Omental fat pad (tissue), 4 donors: ENCODE results near the gene PAQR5. TPM values are rescaled to one million over a fixed set of nuclear protein-coding genes. Genes with fewer than 3 reads are reported as not detected.
A peak's percentile ranks its signal among the peaks of the same experiment; 100 is the strongest.

Experiments
- ATAC-seq: fragments of 150-250 bp; one replicate; pipeline ENCODE4 v1.9.1; 2016; ENCODE audit warnings: mild to moderate bottlenecking, moderate library complexity; ENCODE audit not compliant: low FRiP score
- DNase-seq: peaks from one replicate; pipeline ENCODE4 v3.0.0-alpha.2; 2019; ENCODE audit warnings: low spot score
- total RNA-seq, 4 donors: library from RNA; depleted of rRNA; stranded (reverse); fragments of >200 nt; gene quantifications; one replicate each; pipeline ENCODE4 v1.1.0, GENCODE V29; 2016
- TF ChIP-seq, protein P1 (sequence below), 3 donors: fragments of 450-650 bp; IDR thresholded peaks; one replicate each; pipeline ENCODE4 v1.5.1; 2016 to 2017; ENCODE audit warnings: antibody characterized with exemption in 3 of 3, mild to moderate bottlenecking in 3 of 3, moderate library complexity in 2 of 3

PAQR5 gene
- total RNA-seq, 4 donors from 2014 or later: 0.47 to 11.9 (median 0.86) TPM

DNA sequence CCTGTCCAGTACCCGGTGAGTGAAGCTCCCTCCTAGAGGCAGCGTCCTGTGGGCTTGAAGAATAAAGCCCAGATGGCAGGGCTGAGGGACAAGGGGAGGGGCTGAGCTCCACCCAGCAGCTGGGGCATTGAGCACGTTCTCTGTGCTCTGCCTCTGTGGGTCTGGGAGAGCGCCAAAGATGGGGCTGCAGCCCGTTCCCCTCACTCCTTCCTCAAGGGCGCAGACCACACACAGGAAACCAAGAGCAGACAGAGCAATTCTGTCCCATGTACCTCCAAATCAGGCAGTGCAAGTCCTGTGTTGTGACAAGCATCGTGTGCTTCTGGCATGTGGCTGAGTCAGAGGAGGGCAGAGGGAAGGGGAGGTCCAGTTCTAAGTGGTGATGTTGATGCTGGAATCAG lies 99.8 kb downstream of the PAQR5 start:
- TF ChIP-seq, protein P1, sequence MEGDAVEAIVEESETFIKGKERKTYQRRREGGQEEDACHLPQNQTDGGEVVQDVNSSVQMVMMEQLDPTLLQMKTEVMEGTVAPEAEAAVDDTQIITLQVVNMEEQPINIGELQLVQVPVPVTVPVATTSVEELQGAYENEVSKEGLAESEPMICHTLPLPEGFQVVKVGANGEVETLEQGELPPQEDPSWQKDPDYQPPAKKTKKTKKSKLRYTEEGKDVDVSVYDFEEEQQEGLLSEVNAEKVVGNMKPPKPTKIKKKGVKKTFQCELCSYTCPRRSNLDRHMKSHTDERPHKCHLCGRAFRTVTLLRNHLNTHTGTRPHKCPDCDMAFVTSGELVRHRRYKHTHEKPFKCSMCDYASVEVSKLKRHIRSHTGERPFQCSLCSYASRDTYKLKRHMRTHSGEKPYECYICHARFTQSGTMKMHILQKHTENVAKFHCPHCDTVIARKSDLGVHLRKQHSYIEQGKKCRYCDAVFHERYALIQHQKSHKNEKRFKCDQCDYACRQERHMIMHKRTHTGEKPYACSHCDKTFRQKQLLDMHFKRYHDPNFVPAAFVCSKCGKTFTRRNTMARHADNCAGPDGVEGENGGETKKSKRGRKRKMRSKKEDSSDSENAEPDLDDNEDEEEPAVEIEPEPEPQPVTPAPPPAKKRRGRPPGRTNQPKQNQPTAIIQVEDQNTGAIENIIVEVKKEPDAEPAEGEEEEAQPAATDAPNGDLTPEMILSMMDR (IDR thresholded peaks at IDR 0.05): no peak
- DNase-seq (no peak), ATAC-seq (no peak)

DNA sequence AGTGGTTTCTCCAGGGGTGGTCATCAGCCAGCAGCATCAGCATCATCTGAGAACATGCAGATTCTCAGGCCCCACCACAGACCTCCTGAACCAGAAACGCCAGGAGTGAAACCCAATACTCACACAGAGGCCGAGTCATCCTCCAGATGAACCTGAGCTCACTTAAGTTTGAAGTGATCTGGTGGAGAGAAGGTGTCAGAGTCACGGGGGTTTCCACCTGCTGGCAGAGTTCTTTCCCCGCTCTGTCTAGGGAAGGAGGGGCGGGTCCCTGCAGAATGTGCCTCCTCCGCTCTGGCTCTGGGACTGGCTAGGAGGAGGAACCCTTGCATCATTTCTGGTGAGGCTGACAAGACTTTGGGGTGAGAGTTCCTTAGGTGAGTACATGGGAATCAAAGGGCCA lies 102.1 kb downstream of the PAQR5 start:
- no peak for DNase-seq
- ATAC-seq: no peak
- TF ChIP-seq, protein P1 (IDR thresholded peaks at IDR 0.05): no peak

DNA sequence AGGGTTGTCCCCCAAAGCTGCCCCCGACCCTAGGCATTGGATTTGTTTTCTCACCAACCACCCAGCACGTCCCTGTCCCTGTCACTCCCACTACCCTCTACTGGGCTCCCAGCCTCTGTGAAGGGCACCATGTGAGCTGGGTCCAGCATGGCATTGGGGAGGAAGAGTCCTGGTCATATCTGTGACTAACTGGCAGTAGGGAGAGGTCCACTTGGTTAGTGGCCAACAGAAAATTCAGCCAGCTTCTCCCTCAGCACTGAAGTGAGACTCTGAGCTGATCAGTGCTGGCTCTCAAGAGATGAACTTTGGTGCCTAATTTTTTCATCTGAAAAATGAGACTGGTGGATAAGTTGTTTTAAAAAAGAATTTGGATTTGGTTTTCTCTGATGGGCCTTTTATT lies 104.1 kb downstream of the PAQR5 start:
- DNase-seq (no peak), ATAC-seq (no peak)
- TF ChIP-seq, protein P1 (IDR thresholded peaks at IDR 0.05): no peak

DNA sequence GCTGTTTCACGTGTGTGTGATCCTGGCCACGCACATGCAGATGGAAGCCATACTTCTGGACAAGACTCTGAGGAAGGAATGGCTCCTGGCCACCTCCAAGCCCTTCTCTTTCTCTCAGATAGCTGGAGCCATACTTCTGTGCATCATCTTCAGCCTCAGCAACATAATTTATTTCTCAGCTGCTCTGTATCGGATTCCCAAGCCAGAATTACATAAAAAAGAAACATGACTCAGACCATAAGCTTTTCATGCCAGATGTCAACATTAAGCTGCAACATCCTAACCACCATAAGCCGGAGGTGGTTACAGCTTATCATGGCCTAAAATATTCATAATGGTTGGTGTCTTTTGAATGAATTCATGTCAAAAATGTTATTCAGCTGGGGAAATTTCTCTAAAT lies 104.9 kb downstream of the PAQR5 start:
- TF ChIP-seq, protein P1 (IDR thresholded peaks at IDR 0.05): no peak
- ATAC-seq: peak; percentile 79
- DNase-seq: no peak

DNA sequence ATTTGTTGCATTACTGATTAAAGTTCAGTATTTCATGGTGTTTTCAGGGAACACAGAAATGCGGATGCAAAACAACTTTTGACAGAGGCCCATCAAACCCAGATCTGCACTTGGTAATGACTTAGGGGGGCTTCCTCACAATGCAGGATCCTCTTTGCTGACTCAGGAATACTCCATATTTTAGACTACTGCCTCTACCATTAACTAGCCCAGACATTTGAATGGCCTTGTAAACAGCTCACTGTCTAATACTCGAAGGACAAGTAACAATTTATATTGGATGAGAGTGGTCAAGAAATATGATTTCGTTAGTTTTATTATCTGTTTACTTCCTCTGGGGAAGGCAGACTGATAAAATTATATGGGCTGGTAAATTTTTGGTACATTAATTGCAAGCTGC lies 106.4 kb downstream of the PAQR5 start:
- no peak for DNase-seq
- TF ChIP-seq, protein P1 (IDR thresholded peaks at IDR 0.05): no peak
- no peak for ATAC-seq

DNA sequence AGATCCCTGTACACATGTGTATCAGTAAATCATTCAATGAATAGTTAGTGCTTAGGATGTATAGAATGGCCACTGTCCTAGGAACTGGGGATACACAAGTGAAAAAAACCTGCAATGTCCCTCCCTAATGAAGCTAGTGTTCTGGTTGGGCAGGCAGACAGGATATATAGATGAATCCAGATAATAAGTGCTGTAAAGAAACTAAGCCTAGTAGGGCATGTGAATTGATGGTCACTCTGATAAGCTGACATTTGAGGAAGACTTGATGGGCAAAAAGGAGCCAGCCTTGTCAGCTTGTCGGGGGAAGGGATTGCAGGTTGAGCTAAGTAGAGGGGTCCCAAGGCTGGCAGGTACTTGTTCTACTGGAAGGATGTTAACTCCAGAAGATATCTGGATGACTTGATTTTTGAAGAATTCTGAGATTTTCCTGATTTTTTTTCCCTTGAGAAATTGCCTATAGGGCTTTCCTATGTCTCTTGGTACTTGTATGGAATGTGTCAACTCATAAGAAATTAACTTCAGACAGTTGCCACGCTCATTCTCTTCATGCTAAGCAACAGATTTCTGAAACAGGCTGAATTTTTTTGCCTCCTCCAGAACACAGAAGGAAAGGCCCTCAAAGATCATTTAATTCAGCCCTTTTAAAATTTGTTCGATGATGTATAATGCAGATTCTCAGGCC lies 109.1 kb downstream of the PAQR5 start:
- no peak for ATAC-seq
- TF ChIP-seq, protein P1 (IDR thresholded peaks at IDR 0.05): no peak
- DNase-seq: no peak

DNA sequence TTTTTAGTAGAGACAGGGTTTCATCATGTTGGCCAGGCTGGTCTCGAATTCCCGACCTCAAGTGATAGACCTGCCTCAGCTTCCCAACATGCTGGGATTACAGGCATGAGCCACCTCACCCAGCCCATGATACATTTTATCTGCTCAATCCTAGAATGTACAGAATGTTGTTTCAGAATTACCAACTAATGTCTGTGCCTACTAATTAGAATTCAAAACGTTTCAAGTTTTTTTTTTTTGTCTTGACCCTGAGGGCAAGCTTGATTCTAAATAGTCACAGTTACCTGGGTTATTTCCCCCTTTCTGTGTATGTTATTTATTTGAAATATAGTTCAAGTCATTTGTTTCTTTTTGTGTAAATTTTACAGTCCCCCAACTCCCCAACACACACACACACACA lies 110.1 kb downstream of the PAQR5 start:
- DNase-seq (no peak), ATAC-seq (no peak)
- TF ChIP-seq, protein P1 (IDR thresholded peaks at IDR 0.05): no peak
